Activated naive CD8-positive, alpha-beta T cell treated with anti-CD3 and anti-CD28 coated beads, Interleukin-2, amount 10 ng/mL, durations not matched to agents 7 days and 5 days (primary cell): Measurements from ENCODE around the gene TMEM250. TPM values are rescaled to one million over a fixed set of nuclear protein-coding genes. Genes with fewer than 3 reads are reported as not detected.
"Not testable (repeated sequence)": the region's sequence is repeated elsewhere in the genome, so short reads cannot be mapped to it uniquely, and the experiment has no call there.

Source experiments
- ATAC-seq: fragments of 150-1000 bp; cut with Tn5 transposase; one replicate; pipeline ENCODE4 v1.10.0; 2021; ENCODE audit warnings: low read depth, moderate library complexity
- POLR2A ChIA-PET: fragments of 350-600 bp; sonication (Branson Sonifier 250); formaldehyde crosslinking; loops from one replicate; lab custom pipeline; 2021; ENCODE audit warnings: antibody characterized with exemption; lab: Charles Lee
- DNase-seq: peaks from one replicate; pipeline ENCODE4 v3.0.0; 2021
- H3K27ac Mint-ChIP-seq: one replicate; pipeline ENCODE4 v1.8.0; 2022; ENCODE audit warnings: mild to moderate bottlenecking, mixed read lengths
- H3K27me3 Mint-ChIP-seq: one replicate; pipeline ENCODE4 v1.8.0; 2022; ENCODE audit warnings: mild to moderate bottlenecking, moderate library complexity, mixed read lengths
- H3K36me3 Mint-ChIP-seq: one replicate; pipeline ENCODE4 v1.8.0; 2021; ENCODE audit warnings: mild to moderate bottlenecking, mixed read lengths
- H3K4me1 Mint-ChIP-seq: one replicate; pipeline ENCODE4 v1.8.0; 2021; ENCODE audit warnings: mixed read lengths
- H3K4me3 Mint-ChIP-seq: one replicate; pipeline ENCODE4 v1.8.0; 2022; ENCODE audit warnings: mild to moderate bottlenecking, moderate library complexity, mixed read lengths
- H3K9me3 Mint-ChIP-seq: one replicate; pipeline ENCODE4 v1.8.0; 2021; ENCODE audit warnings: mixed read lengths
- total RNA-seq, 2 experiments: library from RNA; stranded (reverse); gene quantifications; one replicate each; pipeline ENCODE4 v1.2.3, GENCODE V29; 2021

The TMEM250 gene
- total RNA-seq, 2 experiments from 2014 or later, result 45.3 to 45.9 TPM

- H3K4me1 Mint-ChIP-seq, result no peaks in the 10 kb centered on the region
- H3K9me3 Mint-ChIP-seq, result no peaks in the 10 kb centered on the region
- no peaks in the 10 kb centered on the region for H3K27me3 Mint-ChIP-seq
- H3K36me3 Mint-ChIP-seq, result no peaks in the 10 kb centered on the region
- no peak overlapping the region for H3K27ac Mint-ChIP-seq
- no peak overlapping the region for H3K4me3 Mint-ChIP-seq
- DNase-seq (no peak), ATAC-seq (no peak)
- POLR2A ChIA-PET, result no interaction called here
Observed at GRCh38 chr9:136151848-136152542, 33.3 kb upstream of the TMEM250 start.

GRCh38 chr9:136151214-136151804 is 32.6 kb upstream of the TMEM250 start:
- no peak for DNase-seq

GRCh38 chr9:136150664-136151213 is 32.1 kb upstream of the TMEM250 start:
- H3K27ac Mint-ChIP-seq, H3K4me1 Mint-ChIP-seq, H3K9me3 Mint-ChIP-seq, H3K4me3 Mint-ChIP-seq, H3K27me3 Mint-ChIP-seq, POLR2A ChIA-PET, H3K36me3 Mint-ChIP-seq, DNase-seq, ATAC-seq: not testable (repeated sequence)

More at GRCh38 chr9:136151214-136151804, 32.6 kb upstream of the TMEM250 start:
- POLR2A ChIA-PET, result no interaction called here
- Mint-ChIP-seq H3K27me3 (no peaks in the 10 kb centered on the region), H3K36me3 (no peaks in the 10 kb centered on the region), H3K4me1 (no peaks in the 10 kb centered on the region), H3K27ac (no peak overlapping the region), H3K4me3 (no peak overlapping the region), H3K9me3 (no peaks in the 10 kb centered on the region)
- ATAC-seq, result no peak

GRCh38 chr9:136149853-136150252 is 31.2 kb upstream of the TMEM250 start:
- Mint-ChIP-seq H3K27ac (no peak overlapping the region), H3K36me3 (no peaks in the 10 kb centered on the region), H3K9me3 (no peaks in the 10 kb centered on the region), H3K4me3 (no peak overlapping the region), H3K4me1 (no peaks in the 10 kb centered on the region), H3K27me3 (peaks cover 3% of the 10 kb centered on the region)
- POLR2A ChIA-PET, result no interaction called here
- ATAC-seq (no peak), DNase-seq (no peak)

- Mint-ChIP-seq H3K4me1 (no peaks in the 10 kb centered on the region), H3K27ac (no peak overlapping the region), H3K4me3 (no peak overlapping the region), H3K36me3 (no peaks in the 10 kb centered on the region), H3K9me3 (no peaks in the 10 kb centered on the region), H3K27me3 (peaks cover 3% of the 10 kb centered on the region)
- POLR2A ChIA-PET, result no interaction called here
- ATAC-seq (no peak), DNase-seq (no peak)
Observed at GRCh38 chr9:136149337-136149736, 30.7 kb upstream of the TMEM250 start.

GRCh38 chr9:136148766-136149165 is 30.1 kb upstream of the TMEM250 start:
- Mint-ChIP-seq H3K4me3 (no peak overlapping the region), H3K36me3 (no peaks in the 10 kb centered on the region), H3K27me3 (peaks cover 3% of the 10 kb centered on the region), H3K27ac (no peak overlapping the region), H3K4me1 (no peaks in the 10 kb centered on the region), H3K9me3 (no peaks in the 10 kb centered on the region)
- POLR2A ChIA-PET, result no interaction called here
- no peak for DNase-seq
- ATAC-seq, result no peak

- no peaks in the 10 kb centered on the region for H3K4me1 Mint-ChIP-seq
- H3K36me3 Mint-ChIP-seq, result no peaks in the 10 kb centered on the region
- no peaks in the 10 kb centered on the region for H3K9me3 Mint-ChIP-seq
- POLR2A ChIA-PET, result no interaction called here
- H3K4me3 Mint-ChIP-seq, result no peak overlapping the region
- ATAC-seq (no peak), DNase-seq (no peak)
- peaks cover 3% of the 10 kb centered on the region for H3K27me3 Mint-ChIP-seq
- H3K27ac Mint-ChIP-seq, result no peak overlapping the region
Observed at GRCh38 chr9:136147890-136148714, 29.4 kb upstream of the TMEM250 start.

- H3K4me1 Mint-ChIP-seq, result no peaks in the 10 kb centered on the region
- H3K27ac Mint-ChIP-seq, result no peak overlapping the region
- peaks cover 3% of the 10 kb centered on the region for H3K27me3 Mint-ChIP-seq
- ATAC-seq (no peak), DNase-seq (no peak)
- H3K4me3 Mint-ChIP-seq, result no peak overlapping the region
- H3K9me3 Mint-ChIP-seq, result no peaks in the 10 kb centered on the region
- H3K36me3 Mint-ChIP-seq, result no peaks in the 10 kb centered on the region
- POLR2A ChIA-PET, result no interaction called here
Observed at GRCh38 chr9:136147038-136147889, 28.6 kb upstream of the TMEM250 start.

GRCh38 chr9:136146126-136147037 is 27.7 kb upstream of the TMEM250 start:
- Mint-ChIP-seq H3K36me3 (no peaks in the 10 kb centered on the region), H3K27me3 (peaks cover 3% of the 10 kb centered on the region), H3K4me1 (no peaks in the 10 kb centered on the region), H3K27ac (no peak overlapping the region), H3K9me3 (no peaks in the 10 kb centered on the region), H3K4me3 (no peak overlapping the region)
- POLR2A ChIA-PET, result no interaction called here
- ATAC-seq, result no peak
- DNase-seq, result no peak

- Mint-ChIP-seq H3K27ac (no peak overlapping the region), H3K4me1 (no peaks in the 10 kb centered on the region), H3K27me3 (peaks cover 3% of the 10 kb centered on the region), H3K36me3 (no peaks in the 10 kb centered on the region), H3K4me3 (no peak overlapping the region), H3K9me3 (no peaks in the 10 kb centered on the region)
- DNase-seq (no peak), ATAC-seq (no peak)
- POLR2A ChIA-PET, result no interaction called here
Observed at GRCh38 chr9:136145580-136145979, 26.9 kb upstream of the TMEM250 start.

GRCh38 chr9:136144450-136144849 is 25.8 kb upstream of the TMEM250 start:
- Mint-ChIP-seq H3K27me3 (peaks cover 3% of the 10 kb centered on the region), H3K4me1 (no peaks in the 10 kb centered on the region), H3K36me3 (no peaks in the 10 kb centered on the region), H3K27ac (no peak overlapping the region), H3K4me3 (no peak overlapping the region), H3K9me3 (no peaks in the 10 kb centered on the region)
- no peak for ATAC-seq
- DNase-seq, result no peak
- POLR2A ChIA-PET, result no interaction called here
